ENCODE measurements around the gene RUFY2. TPM values are rescaled to one million over a fixed set of nuclear protein-coding genes. Genes with fewer than 3 reads are reported as not detected.

RUFY2 gene
- total and polyA plus RNA-seq, 11 donors, result 3.2 to 11.8 (median 8.6) TPM

GRCh38 chr10:68424454-68425014 lies 17.5 kb upstream of the RUFY2 start:
- no peak for TF ChIP-seq CTCF (IDR thresholded peaks at IDR 0.05)
- TF ChIP-seq POLR2A (IDR thresholded peaks at IDR 0.05), result no peak
- no peaks in the 10 kb centered on the region for H3K4me1 ChIP-seq
- intact Hi-C loops (cut with DNase I), result no loop called here
- no peak overlapping the region for H3K4me3 ChIP-seq
- no peaks in the 10 kb centered on the region for H3K27me3 ChIP-seq
- H3K9me3 ChIP-seq, result no peaks in the 10 kb centered on the region
- ATAC-seq (no peak), DNase-seq (no peak)
- H3K36me3 ChIP-seq, result peaks cover 0 to 5% (median 0%) of the 10 kb centered on the region in 9 donors
- 90 to 95% (median 93%) methylated on average over 20 of the region's 20 CpGs for WGBS, 4 donors
- H3K27ac ChIP-seq, result no peak overlapping the region

GRCh38 chr10:68423522-68423921 lies 16.4 kb upstream of the RUFY2 start:
- H3K4me3 ChIP-seq, result no peak overlapping the region
- no peaks in the 10 kb centered on the region for H3K9me3 ChIP-seq
- WGBS, 4 donors, result 83 to 95% (median 92%) methylated on average over 5 of the region's 5 CpGs
- intact Hi-C loops (cut with DNase I), result no loop called here
- no peak overlapping the region for H3K27ac ChIP-seq
- H3K4me1 ChIP-seq, result no peaks in the 10 kb centered on the region
- no peak for ATAC-seq
- DNase-seq, result no peak
- H3K27me3 ChIP-seq, result no peaks in the 10 kb centered on the region
- TF ChIP-seq CTCF (IDR thresholded peaks at IDR 0.05), result no peak
- TF ChIP-seq POLR2A (IDR thresholded peaks at IDR 0.05), result no peak
- H3K36me3 ChIP-seq, result peaks cover 0 to 5% (median 0%) of the 10 kb centered on the region in 9 donors

- Histone ChIP-seq H3K27ac (no peak overlapping the region), H3K36me3 (peaks cover 0 to 5% (median 0%) of the 10 kb centered on the region in 9 donors), H3K4me1 (no peaks in the 10 kb centered on the region), H3K9me3 (no peaks in the 10 kb centered on the region), H3K27me3 (no peaks in the 10 kb centered on the region), H3K4me3 (no peak overlapping the region)
- DNase-seq, result no peak
- intact Hi-C loops (cut with DNase I), result no loop called here
- ATAC-seq, result no peak
- TF ChIP-seq CTCF (IDR thresholded peaks at IDR 0.05) (no peak), POLR2A (IDR thresholded peaks at IDR 0.05) (no peak)
- WGBS, 4 donors, result 90 to 94% (median 91%) methylated on average over 3 of the region's 3 CpGs
Measured at GRCh38 chr10:68419376-68419775, 12.3 kb upstream of the RUFY2 start.

- intact Hi-C loops (cut with DNase I), result loop anchor here in 1 of 10 donors (10.0 kb wide), 1 partner anchor 486 kb away; no protein-coding TSS in a partner anchor
- peaks cover 0 to under 1% (median 0%) of the 10 kb centered on the region in 9 donors for H3K36me3 ChIP-seq
- DNase-seq (no peak), ATAC-seq (no peak)
- H3K27me3 ChIP-seq, result no peaks in the 10 kb centered on the region
- TF ChIP-seq POLR2A (IDR thresholded peaks at IDR 0.05) (no peak), CTCF (IDR thresholded peaks at IDR 0.05) (no peak)
- H3K9me3 ChIP-seq, result no peaks in the 10 kb centered on the region
- H3K27ac ChIP-seq, result no peak overlapping the region
- no peak overlapping the region for H3K4me3 ChIP-seq
- H3K4me1 ChIP-seq, result peaks cover 0 to 23% (median 6%) of the 10 kb centered on the region in 12 donors
- WGBS, 4 donors, result 84 to 96% (median 91%) methylated on average over 2 of the region's 2 CpGs
Measured at GRCh38 chr10:68408898-68409518, 1.9 kb upstream of the RUFY2 start.

Data from heart left ventricle (tissue), 16 donors.